HG03045 (cell line): ENCODE data around the gene FHOD1.

ENCODE experiments used
- ATAC-seq: cut with Tn5 transposase; IDR thresholded peaks from one replicate; pipeline ENCODE4 v1.9.1; 2021; ENCODE audit warnings: mild to moderate bottlenecking, moderate library complexity; ENCODE audit not compliant: unreplicated experiment

Gene FHOD1

GRCh38 chr16:67277999-67278772 lies 30.9 kb upstream of the FHOD1 start:
- no peak for ATAC-seq

GRCh38 chr16:67277294-67277998 lies 30.2 kb upstream of the FHOD1 start:
- ATAC-seq: no peak

- ATAC-seq: no peak
Observed at GRCh38 chr16:67275321-67275720, 28.0 kb upstream of the FHOD1 start.

GRCh38 chr16:67271446-67271845 lies 24.2 kb upstream of the FHOD1 start:
- no peak for ATAC-seq

GRCh38 chr16:67270931-67271338 lies 23.7 kb upstream of the FHOD1 start:
- ATAC-seq: no peak

GRCh38 chr16:67269766-67270165 lies 22.5 kb upstream of the FHOD1 start:
- ATAC-seq: no peak

GRCh38 chr16:67268136-67268579 lies 20.9 kb upstream of the FHOD1 start:
- no peak for ATAC-seq

GRCh38 chr16:67265834-67266233 lies 18.6 kb upstream of the FHOD1 start:
- no peak for ATAC-seq

- ATAC-seq: no peak
Observed at GRCh38 chr16:67264866-67265265, 17.6 kb upstream of the FHOD1 start.

GRCh38 chr16:67264277-67264676 lies 17.0 kb upstream of the FHOD1 start:
- no peak for ATAC-seq

- no peak for ATAC-seq
Observed at GRCh38 chr16:67263201-67263600, 15.9 kb upstream of the FHOD1 start.

GRCh38 chr16:67260426-67261063 lies 13.3 kb upstream of the FHOD1 start:
- no peak for ATAC-seq

GRCh38 chr16:67259705-67260104 lies 12.4 kb upstream of the FHOD1 start:
- no peak for ATAC-seq

GRCh38 chr16:67258161-67258835 lies 11.0 kb upstream of the FHOD1 start:
- no peak for ATAC-seq

GRCh38 chr16:67257486-67258160 lies 10.3 kb upstream of the FHOD1 start:
- ATAC-seq: no peak

GRCh38 chr16:67256701-67257230 lies 9.5 kb upstream of the FHOD1 start:
- ATAC-seq: no peak

- ATAC-seq: no peak
Observed at GRCh38 chr16:67255553-67256221, 8.4 kb upstream of the FHOD1 start.

- no peak for ATAC-seq
Observed at GRCh38 chr16:67254801-67255552, 7.7 kb upstream of the FHOD1 start.
